ENCODE results near the gene RALGAPB. TPM values are rescaled to one million over a fixed set of nuclear protein-coding genes. Genes with fewer than 3 reads are reported as not detected.
"Not testable (repeated sequence)": the region's sequence is repeated elsewhere in the genome, so short reads cannot be mapped to it uniquely, and the experiment has no call there.

The RALGAPB gene
- polyA plus RNA-seq, 4 donors = 32.2 to 43.2 (median 37.2) TPM

DNA sequence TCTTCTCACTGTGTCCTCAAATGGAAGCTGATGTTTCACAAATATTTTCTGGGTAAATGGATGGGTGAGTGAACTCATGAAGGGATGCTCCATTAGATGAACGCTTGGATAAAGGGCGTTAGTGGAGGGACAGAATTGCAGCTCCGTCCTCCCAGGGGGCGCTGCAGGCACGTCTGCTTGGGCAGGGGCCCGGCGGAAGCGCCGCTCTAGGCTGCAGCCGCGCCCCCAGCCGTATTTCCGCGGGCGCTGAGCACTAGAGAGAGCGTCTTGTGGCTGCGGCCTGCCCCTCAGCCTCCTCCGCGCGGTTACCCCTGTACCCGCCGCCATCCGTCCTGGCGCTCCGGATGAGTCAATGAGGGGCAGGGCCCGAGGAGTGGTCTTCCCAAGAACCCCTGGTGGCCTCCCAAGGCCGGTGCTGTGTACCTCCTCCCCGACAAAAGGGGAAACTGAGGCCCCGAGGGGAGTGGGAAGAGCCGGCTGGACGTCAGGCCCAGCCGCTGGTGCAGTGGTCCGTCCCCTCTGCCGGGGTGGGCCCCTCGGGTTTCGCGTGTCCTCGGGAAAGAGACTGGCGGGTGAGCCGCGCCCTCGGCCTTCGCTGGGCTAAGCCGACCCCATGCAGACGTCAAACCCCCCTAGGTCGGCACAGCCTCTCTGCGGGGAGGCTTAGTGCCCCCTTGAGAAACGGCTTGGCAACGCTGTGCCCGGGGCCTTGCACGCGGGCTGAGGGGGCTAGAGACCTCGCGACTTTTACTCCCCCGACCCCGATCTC, 26.0 kb upstream of the RALGAPB start:
- DNase-seq (ENCODE audit: low read depth in 4 of 4, low spot score in 3 of 4) = peak; percentile 75 to 88 (median 84)

GRCh38 chr20:38447251-38447661, 25.4 kb upstream of the RALGAPB start:
- DNase-seq (ENCODE audit: low read depth in 4 of 4, low spot score in 3 of 4) = no peak

- no peak for DNase-seq (ENCODE audit: low read depth in 4 of 4, low spot score in 3 of 4)
These were observed 24.5 kb upstream of the RALGAPB start for GRCh38 chr20:38447931-38448675.

DNA sequence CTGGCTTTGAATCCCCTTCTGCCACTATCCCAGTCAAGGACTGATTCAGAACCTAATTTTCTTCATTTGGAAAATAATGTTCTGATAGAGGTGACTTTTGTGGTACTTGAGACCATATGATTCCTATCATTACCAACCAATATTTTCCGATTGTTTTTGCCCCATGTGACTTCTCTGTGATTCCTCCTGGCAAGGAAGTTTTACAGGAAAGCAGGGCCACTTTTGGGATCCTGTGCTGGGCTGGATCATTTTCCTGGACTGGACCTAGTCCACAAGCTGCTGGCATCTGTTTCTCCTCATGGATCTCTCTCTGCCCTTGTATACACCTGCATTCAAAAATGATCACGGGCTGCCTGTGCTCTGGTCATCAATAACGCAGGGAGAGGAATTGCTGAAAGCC, 23.6 kb upstream of the RALGAPB start:
- DNase-seq (ENCODE audit: low read depth in 4 of 4, low spot score in 3 of 4) = no peak

- DNase-seq (ENCODE audit: low read depth in 4 of 4, low spot score in 3 of 4) = no peak
These were observed 22.1 kb upstream of the RALGAPB start for GRCh38 chr20:38450412-38450975.

- no peak for DNase-seq (ENCODE audit: low read depth in 4 of 4, low spot score in 3 of 4)
These were observed 19.6 kb upstream of the RALGAPB start for GRCh38 chr20:38452880-38453624.

GRCh38 chr20:38453941-38454340, 18.7 kb upstream of the RALGAPB start:
- no peak for DNase-seq (ENCODE audit: low read depth in 4 of 4, low spot score in 3 of 4)

DNA sequence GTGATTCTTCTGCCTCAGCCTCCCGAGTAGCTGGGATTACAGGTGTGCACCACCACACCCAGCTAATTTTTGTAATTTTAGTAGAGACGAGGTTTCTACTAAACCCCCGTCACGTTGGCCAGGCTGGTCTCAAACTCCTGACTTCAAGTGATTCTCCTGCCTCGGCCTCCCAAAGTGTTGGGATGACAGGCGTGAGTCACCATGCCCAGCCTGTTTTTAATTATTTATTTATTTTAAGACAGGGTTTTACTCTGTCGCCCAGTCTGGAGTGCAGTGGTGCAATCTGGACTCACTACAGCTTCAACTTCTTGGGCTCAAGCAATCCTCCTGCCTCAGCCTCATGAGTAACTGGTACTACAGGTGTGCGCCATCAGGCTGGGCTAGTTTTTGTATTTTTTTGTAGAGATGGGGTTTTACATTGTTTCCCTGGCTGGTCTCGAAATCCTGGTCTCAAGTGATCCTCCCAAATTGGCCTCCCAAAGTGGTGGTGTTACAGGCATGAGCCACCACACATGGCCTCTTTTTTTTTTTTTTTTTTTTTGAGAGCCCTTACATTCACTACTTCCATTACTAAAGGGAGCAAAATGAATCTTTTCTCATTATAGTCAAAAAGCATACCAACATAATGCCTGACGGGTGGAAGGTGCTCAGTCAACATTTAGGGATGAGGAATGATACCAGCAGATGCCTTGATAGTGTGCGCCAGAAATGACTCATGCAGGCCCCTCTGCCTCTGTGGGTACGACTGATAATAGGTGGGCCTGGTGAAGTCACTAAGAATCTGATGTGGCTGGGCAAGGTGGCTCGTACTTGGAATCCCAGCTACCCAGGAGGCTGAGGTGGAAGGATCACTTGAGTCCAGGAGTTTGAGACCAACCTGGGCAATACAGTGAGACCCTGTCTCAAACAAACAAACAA, 17.8 kb upstream of the RALGAPB start:
- DNase-seq (ENCODE audit: low read depth in 4 of 4, low spot score in 3 of 4) = no peak

- DNase-seq (ENCODE audit: low read depth in 4 of 4, low spot score in 3 of 4) = no peak
These were observed 14.3 kb upstream of the RALGAPB start for GRCh38 chr20:38458314-38458713.

- peak in 3 of 4 donors; percentile 45 to 66 (median 60) for DNase-seq (ENCODE audit: low read depth in 4 of 4, low spot score in 3 of 4)
These were observed 12.5 kb upstream of the RALGAPB start for GRCh38 chr20:38460040-38460623.

- not testable (repeated sequence) for DNase-seq (ENCODE audit: low read depth in 4 of 4, low spot score in 3 of 4)
These were observed 12.0 kb upstream of the RALGAPB start for GRCh38 chr20:38460631-38461030.

- not testable (repeated sequence) for DNase-seq (ENCODE audit: low read depth in 4 of 4, low spot score in 3 of 4)
These were observed 11.5 kb upstream of the RALGAPB start for GRCh38 chr20:38461167-38461566.

GRCh38 chr20:38461569-38461968, 11.1 kb upstream of the RALGAPB start:
- not testable (repeated sequence) for DNase-seq (ENCODE audit: low read depth in 4 of 4, low spot score in 3 of 4)

DNA sequence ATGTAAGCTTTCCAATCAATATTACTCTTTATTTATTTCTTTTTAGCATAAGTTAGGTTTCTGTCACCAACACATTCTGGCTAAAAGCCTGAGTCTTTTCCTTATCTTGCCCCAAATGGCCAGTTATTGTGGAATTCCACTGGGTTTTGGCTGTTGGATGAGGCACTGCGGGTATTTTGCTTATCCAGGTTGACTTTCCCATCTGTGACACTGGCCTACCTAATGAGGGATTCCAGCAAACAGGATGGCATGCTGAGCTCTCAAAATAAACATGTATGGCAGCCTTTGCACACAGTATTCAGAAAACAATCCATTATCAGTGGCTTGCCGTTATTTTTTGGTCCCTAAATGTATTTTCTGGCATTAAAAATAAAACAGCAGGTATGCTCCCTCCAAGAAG, 6.5 kb upstream of the RALGAPB start:
- no peak for DNase-seq (ENCODE audit: low read depth in 4 of 4, low spot score in 3 of 4)

DNA sequence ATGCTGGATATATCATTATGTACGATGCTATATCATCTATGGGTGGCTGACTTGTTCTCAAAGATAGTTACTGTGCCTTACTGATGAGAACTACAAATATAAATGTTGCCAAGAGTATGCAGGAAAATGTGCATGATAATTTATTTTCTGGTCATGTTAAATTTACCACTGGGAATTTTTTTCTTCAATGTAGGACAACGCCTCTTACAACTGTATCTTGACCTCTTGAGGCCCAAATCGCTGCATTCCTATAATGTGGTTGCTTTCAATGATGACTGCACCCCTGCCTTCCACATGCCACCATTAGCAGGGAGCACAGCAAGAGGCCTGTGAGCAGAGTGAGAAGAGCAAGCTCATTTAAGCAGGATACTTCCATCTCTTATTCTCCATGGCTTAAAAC, 5.7 kb upstream of the RALGAPB start:
- no peak for DNase-seq (ENCODE audit: low read depth in 4 of 4, low spot score in 3 of 4)

DNA sequence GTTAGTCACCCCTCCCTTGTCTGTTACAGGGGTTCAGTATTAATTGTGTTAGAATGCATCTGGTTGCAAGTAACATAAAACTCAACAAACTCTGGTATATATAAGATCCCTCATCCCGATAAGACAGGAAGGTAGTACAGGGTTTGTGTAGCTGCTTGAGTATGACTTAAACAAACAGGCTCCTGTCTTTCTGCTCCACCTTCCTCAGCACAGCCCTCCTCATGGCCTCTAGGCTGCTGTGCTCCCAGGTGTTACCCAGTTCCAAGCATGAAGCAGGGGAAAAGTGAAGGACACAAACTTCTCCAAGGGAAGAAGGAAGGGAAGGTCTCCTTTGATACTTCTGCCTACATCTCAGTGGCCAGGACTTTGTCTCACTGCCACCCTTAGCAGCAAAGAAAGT, 1.4 kb upstream of the RALGAPB start:
- no peak for DNase-seq (ENCODE audit: low read depth in 4 of 4, low spot score in 3 of 4)

- DNase-seq (ENCODE audit: low read depth in 4 of 4, low spot score in 3 of 4) = no peak
These were observed 593 bp upstream of the RALGAPB start for GRCh38 chr20:38471987-38472512.

DNA sequence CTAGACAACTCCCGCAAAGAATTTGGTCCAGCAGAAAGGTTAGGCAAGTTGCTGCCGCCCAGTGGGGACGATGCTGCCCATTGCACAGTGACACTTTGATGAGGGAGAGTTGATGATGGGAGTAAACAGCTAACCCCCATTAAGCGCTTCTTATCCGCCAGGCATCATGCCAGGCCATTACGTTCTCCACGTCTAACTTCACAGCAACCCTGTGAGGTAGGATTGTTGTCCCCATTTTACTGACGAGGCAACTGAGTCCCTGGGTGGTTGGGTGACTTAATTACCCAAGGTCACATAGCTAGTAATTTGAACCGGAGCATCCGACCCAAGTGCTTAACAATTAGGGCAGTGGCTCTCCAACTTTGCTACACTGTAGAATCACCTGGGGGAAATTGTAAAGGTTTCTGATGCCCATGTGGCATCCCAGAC, 738 bp downstream of the RALGAPB start:
- DNase-seq (ENCODE audit: low read depth in 4 of 4, low spot score in 3 of 4) = no peak

- no peak for DNase-seq (ENCODE audit: low read depth in 4 of 4, low spot score in 3 of 4)
These were observed 5.1 kb downstream of the RALGAPB start for GRCh38 chr20:38477747-38478146.

All from right renal pelvis (tissue), 4 donors.